ENCODE results near the gene PTPRO.
"Not testable (repeated sequence)": the region's sequence is repeated elsewhere in the genome, so short reads cannot be mapped to it uniquely, and the experiment has no call there.

Gene PTPRO

GRCh38 chr12:15601210-15601800 lies 279.0 kb downstream of the PTPRO start:
- DNase-seq (ENCODE audit: low read depth, low spot score): no peak

DNA sequence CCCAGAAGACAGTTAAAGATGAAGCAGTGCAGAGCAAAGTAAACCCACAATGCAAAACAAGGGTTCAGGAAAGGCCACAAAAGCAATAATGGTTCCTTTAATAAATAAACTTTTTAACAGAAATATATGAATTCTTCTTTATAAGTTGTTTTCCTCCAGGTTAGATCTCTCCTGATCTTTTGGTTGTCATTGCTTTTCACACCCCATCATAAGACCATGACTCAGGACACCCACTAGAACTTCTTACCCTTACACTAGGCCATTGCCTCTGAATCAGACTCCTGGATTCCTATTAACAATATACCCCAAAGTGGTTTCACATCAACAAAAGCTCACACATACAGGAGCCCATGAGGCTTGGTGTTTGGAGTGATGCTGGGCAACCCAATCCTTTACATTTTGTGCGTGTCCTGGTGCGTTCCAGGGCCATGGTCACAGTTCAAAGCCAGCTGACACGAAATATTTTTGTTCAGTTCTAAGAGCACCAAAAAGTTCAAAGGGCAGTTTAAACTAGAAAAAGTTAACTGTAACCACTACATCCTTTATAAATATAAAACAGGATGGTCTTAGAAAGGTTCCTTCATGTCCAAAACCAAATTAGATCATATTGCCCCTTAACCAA lies 279.9 kb downstream of the PTPRO start:
- no peak for DNase-seq (ENCODE audit: low read depth, low spot score)

DNA sequence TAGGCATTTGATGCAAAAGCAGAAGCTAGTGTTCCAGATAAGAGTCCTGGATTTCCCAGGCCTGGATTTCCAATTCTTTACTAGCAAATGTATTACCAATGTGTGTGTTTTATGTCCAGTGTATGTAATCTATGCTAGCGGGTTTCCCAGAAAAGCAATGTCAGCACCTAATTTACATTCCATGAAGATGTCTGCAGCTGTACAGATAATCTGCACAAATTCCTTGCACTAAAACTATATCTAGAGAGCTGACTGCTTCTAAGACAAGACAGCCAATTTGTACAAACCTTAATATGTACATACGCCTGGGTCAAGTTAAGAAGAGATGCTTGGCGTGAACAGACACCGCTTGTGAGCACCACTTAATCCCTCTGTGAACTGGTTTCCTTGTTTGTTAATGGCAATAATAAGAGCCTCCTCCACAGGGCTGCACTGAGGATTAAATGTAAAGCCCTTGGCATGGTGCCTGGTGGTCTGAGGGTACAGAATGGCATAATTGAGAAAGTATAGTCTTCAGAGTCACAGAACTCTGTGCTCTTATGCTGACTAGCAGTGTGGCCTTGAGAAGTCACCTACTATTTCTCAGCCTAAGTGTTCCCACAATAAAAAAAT lies 281.3 kb downstream of the PTPRO start:
- DNase-seq (ENCODE audit: low read depth, low spot score): no peak

- DNase-seq (ENCODE audit: low read depth, low spot score): no peak
These were observed 283.7 kb downstream of the PTPRO start for GRCh38 chr12:15605881-15606590.

DNA sequence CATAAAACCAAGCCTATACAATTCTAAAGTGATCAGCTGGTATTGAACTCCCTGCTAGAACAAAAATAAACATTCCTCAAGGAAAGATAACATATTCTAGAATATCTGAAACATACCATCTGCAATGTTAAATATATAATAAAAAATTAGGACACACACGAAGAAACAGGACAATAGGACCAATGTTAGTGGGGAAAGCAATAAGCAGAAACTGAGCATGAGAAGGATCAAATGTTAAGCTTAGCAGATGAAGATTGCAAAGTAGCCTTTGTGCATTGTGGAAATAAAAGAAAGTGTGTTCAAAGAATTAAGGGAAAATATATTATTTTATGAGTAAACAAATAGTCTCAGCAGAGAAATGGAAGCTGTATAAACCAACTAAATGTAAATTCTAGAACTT lies 286.1 kb downstream of the PTPRO start:
- DNase-seq (ENCODE audit: low read depth, low spot score): no peak

DNA sequence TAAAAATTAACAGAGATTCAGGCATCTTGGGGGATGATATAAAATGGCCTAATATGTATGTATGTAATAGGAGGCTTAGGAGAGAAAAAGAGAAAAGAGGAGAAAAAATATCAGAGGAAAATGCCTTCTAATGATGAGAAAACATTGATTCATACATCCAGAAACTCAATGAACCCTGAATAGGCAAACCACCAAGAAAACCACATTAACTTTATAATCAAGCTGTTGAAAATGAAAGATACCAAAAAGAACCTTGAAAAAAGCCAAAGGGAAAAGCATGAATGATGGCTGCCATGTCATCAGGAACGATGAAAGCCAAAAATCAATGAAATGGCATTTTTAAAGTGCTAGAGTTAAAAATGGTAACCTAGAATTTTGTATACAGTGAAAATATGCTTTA lies 286.6 kb downstream of the PTPRO start:
- DNase-seq (ENCODE audit: low read depth, low spot score): no peak

DNA sequence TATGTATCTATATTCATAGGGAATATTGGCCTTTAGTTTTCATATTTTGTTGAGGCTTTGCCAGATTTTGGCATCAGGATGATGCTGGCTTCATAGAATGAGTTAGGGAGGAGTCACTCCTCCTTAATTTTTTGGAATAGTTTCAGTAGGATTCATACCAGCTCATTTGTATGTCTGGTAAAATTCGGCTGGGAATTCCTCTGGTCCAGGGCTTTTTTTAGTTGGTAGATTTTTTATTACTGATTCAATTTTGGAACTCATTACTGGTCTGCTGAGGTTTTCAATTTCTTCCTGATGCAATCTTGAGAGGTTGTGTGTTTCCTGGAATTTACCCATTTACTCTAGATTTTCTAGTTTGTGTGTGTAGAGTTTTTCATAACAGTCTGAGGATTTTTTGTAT lies 291.7 kb downstream of the PTPRO start:
- DNase-seq (ENCODE audit: low read depth, low spot score): no peak

DNA sequence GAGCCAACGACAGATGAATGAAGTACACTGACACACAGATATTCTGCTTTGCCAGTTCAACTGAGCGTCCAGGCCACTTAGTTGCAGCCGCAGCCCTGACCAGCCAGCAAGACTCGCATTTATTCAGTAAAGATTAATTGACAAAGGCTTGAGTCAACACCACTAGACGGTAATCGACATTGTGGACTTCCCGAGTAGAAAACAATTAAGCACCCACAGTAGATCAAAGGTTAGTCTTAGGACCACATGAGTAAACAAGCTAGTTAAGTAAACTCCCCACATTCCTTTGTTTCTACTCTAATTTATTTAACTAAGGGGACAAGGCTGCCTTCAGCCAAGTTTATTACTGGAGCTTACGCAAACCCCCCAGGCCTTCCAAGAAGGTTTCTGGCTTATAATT lies 294.2 kb downstream of the PTPRO start:
- not testable (repeated sequence) for DNase-seq (ENCODE audit: low read depth, low spot score)

DNA sequence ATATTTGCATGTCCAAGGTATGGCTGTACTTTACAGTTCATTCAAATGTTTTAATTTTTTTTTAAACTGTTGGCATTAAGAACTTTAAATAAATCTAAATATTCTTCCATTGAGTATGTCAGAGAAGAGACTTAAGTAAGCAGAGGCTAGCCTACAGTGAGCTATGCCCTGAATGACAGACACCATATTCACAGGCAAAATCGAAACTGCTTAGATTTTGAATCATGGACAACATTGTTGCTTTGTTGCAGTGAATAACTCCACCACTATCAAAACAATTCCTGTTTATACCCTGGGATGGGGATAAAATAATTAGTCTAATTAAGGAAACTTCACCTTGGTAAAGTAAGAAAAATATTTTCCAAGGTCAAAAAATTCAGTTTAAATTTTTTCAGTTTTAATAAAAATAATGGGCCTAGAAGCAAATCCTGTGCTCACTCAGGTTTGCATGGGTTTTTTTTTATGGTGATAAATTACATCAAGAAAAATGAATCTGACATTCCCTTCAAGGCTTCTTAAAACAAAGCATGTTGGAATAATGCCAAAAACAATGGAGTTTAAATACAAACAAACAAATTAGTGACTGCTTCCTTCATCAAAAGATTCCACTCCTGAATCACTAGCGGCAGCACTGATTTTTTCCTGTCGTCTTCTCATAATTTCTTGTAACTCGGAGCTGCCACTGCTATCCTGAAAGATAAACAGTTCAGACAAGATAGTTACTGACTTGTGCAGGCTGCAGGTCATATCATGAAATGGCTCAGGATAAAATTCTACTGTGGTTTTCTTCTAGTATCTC lies 298.6 kb downstream of the PTPRO start:
- DNase-seq (ENCODE audit: low read depth, low spot score): no peak

- DNase-seq (ENCODE audit: low read depth, low spot score): no peak
These were observed 302.8 kb downstream of the PTPRO start for GRCh38 chr12:15625075-15625474.

DNA sequence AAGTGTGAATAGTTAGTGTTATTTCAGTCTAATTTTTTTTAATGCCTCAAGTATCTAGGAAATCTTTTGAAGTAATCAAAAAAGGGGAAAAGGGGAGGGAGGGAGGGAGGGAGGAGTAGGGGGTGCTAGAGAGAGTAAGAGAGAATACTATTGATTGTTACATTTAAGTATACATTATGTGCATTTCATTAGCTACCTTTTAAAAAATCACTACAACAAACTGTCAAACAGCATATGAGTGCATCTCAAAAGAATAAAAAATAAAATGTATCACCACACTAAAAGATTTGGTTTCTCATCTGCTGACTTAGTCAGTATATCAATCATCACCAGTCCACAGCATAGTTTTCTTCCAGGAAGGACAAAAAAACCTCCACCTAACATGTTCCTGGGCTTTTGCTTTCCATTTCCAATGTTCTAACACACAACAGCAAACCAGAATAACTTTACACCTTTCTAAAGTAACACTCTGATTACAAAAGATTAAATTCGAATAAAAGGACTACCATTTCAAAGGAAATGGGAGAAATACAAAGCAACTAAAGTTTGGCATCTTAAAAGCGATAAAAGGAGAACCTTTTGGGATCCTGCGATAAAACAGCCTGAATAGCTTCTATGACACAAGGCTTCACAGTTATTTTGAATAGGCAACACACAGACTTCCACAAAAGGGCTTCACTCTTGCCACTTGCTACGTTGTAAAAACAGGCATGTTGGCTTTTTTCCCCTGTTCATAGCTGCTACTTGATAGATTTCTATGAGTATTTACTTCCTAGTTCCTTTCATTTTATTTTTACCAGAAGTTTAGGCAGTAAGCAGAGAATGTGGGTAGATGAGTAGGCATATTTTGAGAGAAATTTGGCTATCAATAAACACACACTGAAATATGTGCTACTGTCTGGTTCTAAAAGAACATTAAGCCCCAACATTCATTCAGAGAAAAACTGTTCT lies 306.0 kb downstream of the PTPRO start:
- DNase-seq (ENCODE audit: low read depth, low spot score): no peak

GRCh38 chr12:15629108-15629507 lies 306.8 kb downstream of the PTPRO start:
- peak; percentile 15 for DNase-seq (ENCODE audit: low read depth, low spot score)

GRCh38 chr12:15629761-15630160 lies 307.5 kb downstream of the PTPRO start:
- no peak for DNase-seq (ENCODE audit: low read depth, low spot score)

DNA sequence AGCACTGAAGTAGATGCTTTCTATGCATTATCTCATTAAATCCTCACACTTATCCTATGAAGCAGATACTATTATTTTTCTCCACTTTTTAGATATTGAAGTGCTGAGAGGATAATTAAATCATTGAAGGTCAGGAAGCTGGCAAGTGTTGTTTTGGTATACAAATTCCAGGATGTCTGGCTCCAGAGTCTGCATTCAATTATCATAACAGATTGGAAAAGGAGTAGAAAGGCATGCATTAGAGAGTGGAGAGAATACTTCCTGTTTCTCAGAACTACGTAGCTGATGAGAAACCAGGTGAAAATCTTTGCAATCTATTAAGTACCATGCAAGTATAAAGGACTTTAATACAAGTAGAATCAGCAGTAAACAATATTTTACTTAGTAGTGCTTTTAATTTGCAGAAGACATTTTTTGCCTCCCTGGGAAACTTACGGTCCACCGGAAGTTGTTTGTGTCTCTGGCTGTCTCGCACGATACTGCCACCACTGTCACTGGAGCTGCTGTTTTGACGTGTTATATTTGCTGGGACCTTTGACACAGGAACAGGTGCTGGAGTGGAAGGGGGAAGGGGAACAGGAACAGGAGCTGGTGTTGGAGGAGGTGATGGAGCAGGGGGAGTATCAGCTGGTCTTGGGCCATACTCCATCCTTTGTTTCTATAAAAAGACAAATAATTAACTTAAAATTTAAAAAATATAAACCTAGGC lies 308.9 kb downstream of the PTPRO start:
- no peak for DNase-seq (ENCODE audit: low read depth, low spot score)

DNA sequence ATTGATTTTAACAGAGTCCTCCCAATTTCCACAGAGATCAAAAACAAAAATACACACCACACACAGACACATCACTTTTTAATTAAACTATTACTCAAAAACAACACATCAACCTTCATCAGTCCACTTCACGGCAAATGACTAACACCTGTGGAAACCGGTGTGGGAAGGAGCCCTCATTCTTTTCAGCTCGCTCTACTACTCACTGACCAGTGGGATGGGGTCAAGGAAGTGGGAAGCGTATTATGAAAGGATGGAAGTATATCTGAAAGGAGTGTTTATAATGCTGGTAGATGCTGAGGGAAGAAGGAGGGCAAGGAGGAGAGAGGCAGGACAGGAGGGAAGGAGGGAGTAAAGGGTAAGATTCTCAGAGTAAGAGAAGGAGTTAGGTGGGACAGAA lies 310.4 kb downstream of the PTPRO start:
- no peak for DNase-seq (ENCODE audit: low read depth, low spot score)

- no peak for DNase-seq (ENCODE audit: low read depth, low spot score)
These were observed 310.9 kb downstream of the PTPRO start for GRCh38 chr12:15633201-15633600.

GRCh38 chr12:15634010-15634683 lies 311.8 kb downstream of the PTPRO start:
- DNase-seq (ENCODE audit: low read depth, low spot score): no peak

DNA sequence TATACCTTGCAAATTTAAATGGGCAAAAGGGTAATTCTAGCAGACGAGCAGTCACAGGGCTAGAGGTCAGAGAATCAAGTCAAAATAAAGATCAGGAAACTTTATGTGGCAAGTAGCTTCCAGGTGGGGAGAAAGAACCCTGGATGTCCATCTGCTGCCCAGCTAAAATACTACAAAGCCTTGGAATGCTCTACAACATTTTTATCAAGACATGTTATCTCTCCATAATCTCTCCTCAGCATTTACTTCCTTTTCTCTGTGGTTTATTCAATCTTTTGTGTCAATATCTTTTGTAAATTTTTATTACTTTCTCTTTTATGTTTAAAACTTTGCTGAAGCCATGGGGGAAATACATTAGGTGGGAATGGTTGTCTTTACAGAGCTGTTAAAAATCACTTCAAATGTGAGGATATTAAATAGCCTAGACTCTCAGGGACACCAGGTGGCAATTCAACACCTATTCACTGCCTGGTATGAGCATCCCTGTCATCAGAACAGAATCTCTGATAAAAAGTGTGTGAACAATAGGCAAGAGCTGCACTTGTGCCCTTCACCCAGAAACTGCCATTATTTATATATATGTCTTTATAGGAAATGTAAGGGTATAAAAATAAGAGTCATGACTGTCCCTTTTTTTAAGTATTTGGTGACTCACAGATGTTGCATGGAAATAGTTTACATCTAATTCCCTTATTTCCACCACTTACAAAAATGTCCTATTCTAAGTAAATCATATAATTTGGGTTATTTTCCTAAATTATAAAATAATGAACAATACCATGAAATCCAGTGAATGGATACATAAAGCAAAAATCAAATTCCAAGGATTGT lies 314.0 kb downstream of the PTPRO start:
- DNase-seq (ENCODE audit: low read depth, low spot score): no peak

- DNase-seq (ENCODE audit: low read depth, low spot score): no peak
These were observed 315.9 kb downstream of the PTPRO start for GRCh38 chr12:15638231-15638630.
